CD14-positive monocyte (primary cell): Measurements from ENCODE around the gene MMP24. TPM values are rescaled to one million over a fixed set of nuclear protein-coding genes. Genes with fewer than 3 reads are reported as not detected.
"Not testable (repeated sequence)": the region's sequence is repeated elsewhere in the genome, so short reads cannot be mapped to it uniquely, and the experiment has no call there.

ENCODE experiments used
- DNase-seq, 3 donors: peaks; one replicate each; pipeline ENCODE4 v3.0.0-alpha.2; 2011 to 2022
- H2AFZ ChIP-seq: 2 replicates; pipeline ENCODE4 v1.6.0; 2012; ENCODE audit warnings: mild to moderate bottlenecking, low read depth, low read length, inconsistent platforms; ENCODE audit not compliant: insufficient read depth, poor library complexity, severe bottlenecking
- H3K27ac ChIP-seq, 2 donors: 1 replicate in 1 of 2; 2 replicates in 1 of 2; pipeline ENCODE4 v1.5.1; 2012 to 2013; ENCODE audit warnings: low read length in 2 of 2, control low read depth in 1 of 2, inconsistent platforms in 1 of 2, low read depth in 1 of 2, mild to moderate bottlenecking in 1 of 2
- H3K27me3 ChIP-seq, 2 donors: one replicate each; pipeline versions ENCODE4 v1.6.0 to v1.6.1; 2011 to 2013; ENCODE audit warnings: low read length in 2 of 2; ENCODE audit not compliant: control insufficient read depth in 2 of 2, insufficient read depth in 2 of 2
- H3K36me3 ChIP-seq, 2 donors: replicated peaks in 1 of 2; 1 replicate in 1 of 2; 2 replicates in 1 of 2; pipeline versions ENCODE4 v1.5.1 to v1.6.1; 2012 to 2013; ENCODE audit warnings: low read length in 2 of 2, control low read depth in 1 of 2, inconsistent platforms in 1 of 2, mild to moderate bottlenecking in 1 of 2; ENCODE audit not compliant: insufficient read depth in 2 of 2, control insufficient read depth in 1 of 2
- H3K4me1 ChIP-seq, 2 donors: 1 replicate in 1 of 2; 2 replicates in 1 of 2; pipeline versions ENCODE4 v1.5.1 to v1.6.1; 2012 to 2013; ENCODE audit warnings: low read length in 2 of 2, control low read depth in 1 of 2, inconsistent platforms in 1 of 2, mild to moderate bottlenecking in 1 of 2, moderate library complexity in 1 of 2; ENCODE audit not compliant: insufficient read depth in 2 of 2, control insufficient read depth in 1 of 2
- H3K4me2 ChIP-seq: replicated peaks from 2 replicates; pipeline ENCODE3; 2012; ENCODE audit warnings: low read length, moderate library complexity, mild to moderate bottlenecking; ENCODE audit not compliant: poor library complexity, severe bottlenecking; ENCODE audit errors: extremely low read depth
- H3K4me3 ChIP-seq, 3 experiments: fragments of 200-600 bp in 1 of 3; sonication (generic) in 1 of 3; replicated peaks in 1 of 3; 1 replicate in 2 of 3; 2 replicates in 1 of 3; pipeline ENCODE4 v1.5.1; 2011 to 2013; ENCODE audit warnings: low read length in 3 of 3, mild to moderate bottlenecking in 3 of 3, control low read depth in 2 of 3, low read depth in 2 of 3, inconsistent platforms in 1 of 3, moderate library complexity in 1 of 3
- H3K79me2 ChIP-seq: 2 replicates; pipeline ENCODE4 v1.6.0; 2012; ENCODE audit warnings: mild to moderate bottlenecking, control low read depth, inconsistent platforms, low read length, moderate library complexity; ENCODE audit not compliant: insufficient read depth
- H3K9ac ChIP-seq: 2 replicates; pipeline ENCODE4 v1.6.0; 2017; ENCODE audit warnings: low read length, mild to moderate bottlenecking; ENCODE audit not compliant: insufficient read depth, poor library complexity, severe bottlenecking
- H3K9me3 ChIP-seq, 2 donors: replicated peaks in 1 of 2; 1 replicate in 1 of 2; 2 replicates in 1 of 2; pipeline versions ENCODE4 v1.5.1 to v1.6.1; 2012 to 2013; ENCODE audit warnings: low read length in 2 of 2, control low read depth in 1 of 2; ENCODE audit not compliant: control insufficient read depth in 1 of 2, insufficient read depth in 1 of 2
- H4K20me1 ChIP-seq: 2 replicates; pipeline ENCODE4 v1.6.0; 2012; ENCODE audit warnings: mild to moderate bottlenecking, low read length, control low read depth, moderate library complexity; ENCODE audit not compliant: insufficient read depth
- H3K27ac Mint-ChIP-seq, 7 donors: one replicate each; pipeline ENCODE4 v1.8.0; 2020; ENCODE audit warnings: mild to moderate bottlenecking in 7 of 7, mixed read lengths in 7 of 7, moderate library complexity in 6 of 7, inconsistent platforms in 2 of 7
- H3K27me3 Mint-ChIP-seq, 3 donors: one replicate each; pipeline ENCODE4 v1.8.0; 2021 to 2022; ENCODE audit warnings: low read depth in 3 of 3, mild to moderate bottlenecking in 3 of 3, mixed read lengths in 3 of 3, moderate library complexity in 3 of 3, inconsistent platforms in 1 of 3
- H3K36me3 Mint-ChIP-seq, 2 donors: one replicate each; pipeline ENCODE4 v1.8.0; 2020; ENCODE audit warnings: mixed read lengths in 2 of 2, inconsistent platforms in 1 of 2, mild to moderate bottlenecking in 1 of 2
- H3K4me1 Mint-ChIP-seq: one replicate; pipeline ENCODE4 v1.8.0; 2020; ENCODE audit warnings: mild to moderate bottlenecking, mixed read lengths
- H3K4me3 Mint-ChIP-seq, 2 donors: one replicate each; pipeline ENCODE4 v1.8.0; 2020; ENCODE audit warnings: mild to moderate bottlenecking in 2 of 2, mixed read lengths in 2 of 2, moderate library complexity in 1 of 2
- H3K9me3 Mint-ChIP-seq, 7 donors: one replicate each; pipeline ENCODE4 v1.8.0; 2020 to 2022; ENCODE audit warnings: mixed read lengths in 7 of 7, mild to moderate bottlenecking in 6 of 7, moderate library complexity in 6 of 7, inconsistent platforms in 2 of 7
- CTCF ChIP-seq: fragments of 200-600 bp; IDR thresholded peaks from one replicate; pipeline ENCODE4 v1.8.0; 2022; ENCODE audit warnings: antibody characterized with exemption, mild to moderate bottlenecking
- WGBS: methylation state at CpG from one replicate; pipeline ENCODE4 v1.1.5; 2013; ENCODE audit warnings: missing lambda C conversion rate; ENCODE audit not compliant: insufficient coverage; 5-methylcytosine and 5-hydroxymethylcytosine counted together
- intact Hi-C, 2 donors: fragments of 100-400 bp; cut with micrococcal nuclease; formaldehyde crosslinking; loops; one replicate each; pipeline versions ENCODE4 v1.15.0 to v1.15.1; 2023
- polyA plus RNA-seq, 3 donors: library from polyadenylated mRNA; depleted of rRNA in 1 of 3; unstranded in 2 of 3; stranded (reverse) in 1 of 3; fragments of 300-500 nt in 2 of 3; fragments of >200 nt in 1 of 3; fragmentation: Illumina TruSeq in 2 of 3; gene quantifications; 1 replicate in 2 of 3; 2 replicates in 1 of 3; pipeline ENCODE4 v1.2.3, GENCODE V29; 2012 to 2021

The MMP24 gene
- polyA plus RNA-seq, 3 donors: 0.14 TPM; not detected in 2

GRCh38 chr20:35262731-35263531, 36.4 kb downstream of the MMP24 start:
- H4K20me1 ChIP-seq: peaks cover 16% of the 10 kb centered on the region
- H3K4me1 ChIP-seq, H3K27me3 ChIP-seq, H3K4me1 Mint-ChIP-seq, H2AFZ ChIP-seq, intact Hi-C loops, H3K9me3 ChIP-seq, H3K9me3 Mint-ChIP-seq, H3K4me3 Mint-ChIP-seq, DNase-seq, H3K27me3 Mint-ChIP-seq, H3K4me2 ChIP-seq, H3K27ac ChIP-seq, H3K4me3 ChIP-seq, H3K9ac ChIP-seq, H3K79me2 ChIP-seq: not testable (repeated sequence)
- Mint-ChIP-seq H3K36me3 (peaks cover 38 to 54% of the 10 kb centered on the region in 2 donors), H3K27ac (peak overlapping the region in 3 of 7 donors; percentile 10 to 82 (median 12))
- 100% methylated on average over 5 of the region's 8 CpGs for WGBS
- peaks cover 25 to 50% of the 10 kb centered on the region in 2 donors for H3K36me3 ChIP-seq

GRCh38 chr20:35263532-35264341, 37.2 kb downstream of the MMP24 start:
- Histone ChIP-seq H3K9ac (no peak overlapping the region), H3K79me2 (no peaks in the 10 kb centered on the region), H3K27me3 (no peaks in the 10 kb centered on the region), H2AFZ (no peak overlapping the region), H3K4me1 (no peaks in the 10 kb centered on the region), H3K4me3 (no peak overlapping the region), H4K20me1 (peaks cover 16% of the 10 kb centered on the region), H3K27ac (no peak overlapping the region), H3K9me3 (no peaks in the 10 kb centered on the region), H3K4me2 (no peak overlapping the region), H3K36me3 (peaks cover 28 to 57% of the 10 kb centered on the region in 2 donors)
- intact Hi-C loops: no loop called here
- no peak for TF ChIP-seq CTCF
- no peak for DNase-seq
- no peaks in the 10 kb centered on the region for H3K27me3 Mint-ChIP-seq
- no peaks in the 10 kb centered on the region for H3K9me3 Mint-ChIP-seq
- peaks cover 43 to 60% of the 10 kb centered on the region in 2 donors for H3K36me3 Mint-ChIP-seq
- H3K4me1 Mint-ChIP-seq: peaks cover 3% of the 10 kb centered on the region
- no peak overlapping the region for H3K4me3 Mint-ChIP-seq
- WGBS: 97% methylated on average over 12 of the region's 17 CpGs
- H3K27ac Mint-ChIP-seq: peak overlapping the region in 2 of 7 donors; percentile 12 to 61
